ENCODE data around the gene SYT4. TPM values are rescaled to one million over a fixed set of nuclear protein-coding genes. Genes with fewer than 3 reads are reported as not detected.
"Not testable (repeated sequence)": the region's sequence is repeated elsewhere in the genome, so short reads cannot be mapped to it uniquely, and the experiment has no call there.

The SYT4 gene
- total and polyA plus RNA-seq, 2 experiments from 2014 or later, result 1.3 to 1.7 TPM

GRCh38 chr18:43312891-43313290, 35.6 kb upstream of the SYT4 start:
- WGBS (ENCODE audit: low lambda C conversion rate, missing lambda C conversion rate), result 94% methylated on average over 1 of the region's 1 CpG
- no peak for DNase-seq (ENCODE audit: low spot score)
- Histone ChIP-seq H3K4me2 (no peak overlapping the region), H3K27ac (no peak overlapping the region), H3K9me2 (replicated peaks; ENCODE audit: insufficient read depth) (no peaks in the 10 kb centered on the region), H3K4me3 (no peak overlapping the region), H3K4me1 (ENCODE audit: insufficient read depth) (no peaks in the 10 kb centered on the region), H3K79me2 (no peaks in the 10 kb centered on the region), H3K36me3 (replicated peaks; ENCODE audit: insufficient read depth, low read depth) (no peaks in the 10 kb centered on the region), H4K20me1 (ENCODE audit: insufficient read depth, poor library complexity, severe bottlenecking) (no peaks in the 10 kb centered on the region), H3K9me3 (ENCODE audit: low read depth) (no peaks in the 10 kb centered on the region), H2AFZ (no peak overlapping the region), H3K27me3 (no peaks in the 10 kb centered on the region)
- TF ChIP-seq EZH2phosphoT487 (IDR thresholded peaks at IDR 0.05; ENCODE audit: low read depth, severe bottlenecking, unreplicated experiment), result no peak
- TF ChIP-seq CTCF (IDR thresholded peaks at IDR 0.05; ENCODE audit: poor library complexity), result no peak
- TF ChIP-seq EZH2 (IDR thresholded peaks at IDR 0.05; ENCODE audit: borderline replicate concordance), result no peak

- H3K9me2 ChIP-seq (replicated peaks; ENCODE audit: insufficient read depth), result no peaks in the 10 kb centered on the region
- H3K79me2 ChIP-seq, result no peaks in the 10 kb centered on the region
- H3K27me3 ChIP-seq, result no peaks in the 10 kb centered on the region
- no peak for TF ChIP-seq EZH2phosphoT487 (IDR thresholded peaks at IDR 0.05; ENCODE audit: low read depth, severe bottlenecking, unreplicated experiment)
- TF ChIP-seq CTCF (IDR thresholded peaks at IDR 0.05; ENCODE audit: poor library complexity), result no peak
- TF ChIP-seq EZH2 (IDR thresholded peaks at IDR 0.05; ENCODE audit: borderline replicate concordance), result no peak
- DNase-seq (ENCODE audit: low spot score), result no peak
- H4K20me1 ChIP-seq (ENCODE audit: insufficient read depth, poor library complexity, severe bottlenecking), result no peaks in the 10 kb centered on the region
- H3K27ac ChIP-seq, result no peak overlapping the region
- H3K9me3 ChIP-seq (ENCODE audit: low read depth), result no peaks in the 10 kb centered on the region
- H3K4me3 ChIP-seq, result no peak overlapping the region
- H3K4me1 ChIP-seq (ENCODE audit: insufficient read depth), result no peaks in the 10 kb centered on the region
- no peak overlapping the region for H3K4me2 ChIP-seq
- H2AFZ ChIP-seq, result no peak overlapping the region
- no peaks in the 10 kb centered on the region for H3K36me3 ChIP-seq (replicated peaks; ENCODE audit: insufficient read depth, low read depth)
- 78% methylated on average over 1 of the region's 1 CpG for WGBS (ENCODE audit: low lambda C conversion rate, missing lambda C conversion rate)
Measured at GRCh38 chr18:43310239-43310638, 32.9 kb upstream of the SYT4 start.

GRCh38 chr18:43303376-43303775, 26.1 kb upstream of the SYT4 start:
- WGBS (ENCODE audit: low lambda C conversion rate, missing lambda C conversion rate), result 82% methylated on average over 2 of the region's 2 CpGs
- TF ChIP-seq EZH2phosphoT487 (IDR thresholded peaks at IDR 0.05; ENCODE audit: low read depth, severe bottlenecking, unreplicated experiment), result no peak
- no peak for TF ChIP-seq EZH2 (IDR thresholded peaks at IDR 0.05; ENCODE audit: borderline replicate concordance)
- no peak for TF ChIP-seq CTCF (IDR thresholded peaks at IDR 0.05; ENCODE audit: poor library complexity)
- H3K79me2 ChIP-seq, result no peaks in the 10 kb centered on the region

GRCh38 chr18:43286187-43286586, 8.9 kb upstream of the SYT4 start:
- not testable (repeated sequence) for H3K36me3 ChIP-seq (replicated peaks; ENCODE audit: insufficient read depth, low read depth); H3K27me3 ChIP-seq; H3K4me2 ChIP-seq; H4K20me1 ChIP-seq (ENCODE audit: insufficient read depth, poor library complexity, severe bottlenecking); H3K27ac ChIP-seq; H3K79me2 ChIP-seq; H3K4me3 ChIP-seq; H2AFZ ChIP-seq; H3K4me1 ChIP-seq (ENCODE audit: insufficient read depth); H3K9me2 ChIP-seq (replicated peaks; ENCODE audit: insufficient read depth); DNase-seq (ENCODE audit: low spot score); H3K9me3 ChIP-seq (ENCODE audit: low read depth)
- 85% methylated on average over 11 of the region's 11 CpGs for WGBS (ENCODE audit: low lambda C conversion rate, missing lambda C conversion rate)

More at GRCh38 chr18:43303376-43303775, 26.1 kb upstream of the SYT4 start:
- Histone ChIP-seq H3K27ac (no peak overlapping the region), H3K4me2 (no peak overlapping the region), H3K9me3 (ENCODE audit: low read depth) (no peaks in the 10 kb centered on the region), H3K9me2 (replicated peaks; ENCODE audit: insufficient read depth) (no peaks in the 10 kb centered on the region), H3K4me3 (no peak overlapping the region), H2AFZ (no peak overlapping the region), H4K20me1 (ENCODE audit: insufficient read depth, poor library complexity, severe bottlenecking) (no peaks in the 10 kb centered on the region), H3K36me3 (replicated peaks; ENCODE audit: insufficient read depth, low read depth) (no peaks in the 10 kb centered on the region), H3K27me3 (no peaks in the 10 kb centered on the region), H3K4me1 (ENCODE audit: insufficient read depth) (no peaks in the 10 kb centered on the region)
- DNase-seq (ENCODE audit: low spot score), result no peak
